Measurements from ENCODE around the gene PCNX1. TPM values are rescaled to one million over a fixed set of nuclear protein-coding genes. Genes with fewer than 3 reads are reported as not detected.
A peak's percentile ranks its signal among the peaks of the same experiment; 100 is the strongest.

Gene PCNX1
- total and polyA plus RNA-seq, 2 experiments from 2014 or later = 10.0 to 64.2 TPM

DNA sequence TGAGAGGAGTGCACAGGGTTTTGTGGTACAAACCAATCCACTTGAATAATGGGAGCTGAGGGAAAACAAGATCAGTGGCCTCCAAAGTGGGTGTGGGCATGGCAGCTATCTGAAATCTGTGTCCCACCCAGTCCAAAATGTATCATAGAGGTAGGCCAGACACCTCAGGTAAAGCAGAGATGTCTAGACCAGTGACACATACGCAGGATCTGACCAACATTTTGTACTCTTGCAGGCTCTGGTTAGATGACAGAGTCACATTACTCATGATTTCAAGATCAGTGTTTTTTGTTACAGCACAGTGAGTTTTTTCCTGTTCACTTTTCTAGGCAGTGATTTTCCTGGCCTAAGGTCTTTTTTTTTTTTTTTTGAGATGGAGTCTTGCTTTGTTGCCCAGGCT is 211.8 kb downstream of the PCNX1 start:
- Histone ChIP-seq H3K4me3 (no peak overlapping the region), H3K9me3 (ENCODE audit: low read depth) (no peaks in the 10 kb centered on the region), H3K4me2 (no peak overlapping the region), H3K27me3 (no peaks in the 10 kb centered on the region), H3K27ac (peak overlapping the region; percentile 95), H3K9me2 (replicated peaks; ENCODE audit: insufficient read depth) (no peaks in the 10 kb centered on the region), H2AFZ (no peak overlapping the region), H4K20me1 (ENCODE audit: insufficient read depth, poor library complexity, severe bottlenecking) (no peaks in the 10 kb centered on the region), H3K4me1 (ENCODE audit: insufficient read depth) (peaks cover 46% of the 10 kb centered on the region), H3K36me3 (replicated peaks; ENCODE audit: insufficient read depth, low read depth) (no peaks in the 10 kb centered on the region), H3K79me2 (no peaks in the 10 kb centered on the region)
- 100% methylated on average over 1 of the region's 1 CpG for WGBS (ENCODE audit: low lambda C conversion rate, missing lambda C conversion rate)
- no peak for DNase-seq (ENCODE audit: low spot score)
- TF ChIP-seq EZH2 (IDR thresholded peaks at IDR 0.05; ENCODE audit: borderline replicate concordance) = no peak

DNA sequence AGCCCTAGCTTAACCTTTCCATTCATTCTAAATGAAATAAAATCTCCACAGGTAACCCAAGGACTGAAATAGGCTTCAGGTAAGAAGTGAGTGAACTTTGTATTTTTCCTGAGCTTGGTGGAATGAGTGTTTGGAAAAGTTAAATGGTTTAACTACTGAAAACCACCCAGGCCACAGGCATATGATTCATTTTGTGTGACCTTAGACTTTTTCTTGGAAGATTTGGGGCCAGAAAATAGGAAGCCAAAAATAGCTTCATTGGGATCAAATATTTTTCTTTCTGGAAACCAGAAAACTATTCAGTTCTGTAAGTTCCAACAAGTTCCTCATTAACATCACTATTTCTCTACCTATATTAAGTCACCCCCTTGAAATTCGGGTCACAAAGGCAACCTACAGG is 212.6 kb downstream of the PCNX1 start:
- 95% methylated on average over 1 of the region's 1 CpG for WGBS (ENCODE audit: low lambda C conversion rate, missing lambda C conversion rate)
- TF ChIP-seq EZH2 (IDR thresholded peaks at IDR 0.05; ENCODE audit: borderline replicate concordance) = no peak
- no peak for TF ChIP-seq EZH2phosphoT487 (IDR thresholded peaks at IDR 0.05; ENCODE audit: low read depth, severe bottlenecking, unreplicated experiment)
- TF ChIP-seq, protein P1, sequence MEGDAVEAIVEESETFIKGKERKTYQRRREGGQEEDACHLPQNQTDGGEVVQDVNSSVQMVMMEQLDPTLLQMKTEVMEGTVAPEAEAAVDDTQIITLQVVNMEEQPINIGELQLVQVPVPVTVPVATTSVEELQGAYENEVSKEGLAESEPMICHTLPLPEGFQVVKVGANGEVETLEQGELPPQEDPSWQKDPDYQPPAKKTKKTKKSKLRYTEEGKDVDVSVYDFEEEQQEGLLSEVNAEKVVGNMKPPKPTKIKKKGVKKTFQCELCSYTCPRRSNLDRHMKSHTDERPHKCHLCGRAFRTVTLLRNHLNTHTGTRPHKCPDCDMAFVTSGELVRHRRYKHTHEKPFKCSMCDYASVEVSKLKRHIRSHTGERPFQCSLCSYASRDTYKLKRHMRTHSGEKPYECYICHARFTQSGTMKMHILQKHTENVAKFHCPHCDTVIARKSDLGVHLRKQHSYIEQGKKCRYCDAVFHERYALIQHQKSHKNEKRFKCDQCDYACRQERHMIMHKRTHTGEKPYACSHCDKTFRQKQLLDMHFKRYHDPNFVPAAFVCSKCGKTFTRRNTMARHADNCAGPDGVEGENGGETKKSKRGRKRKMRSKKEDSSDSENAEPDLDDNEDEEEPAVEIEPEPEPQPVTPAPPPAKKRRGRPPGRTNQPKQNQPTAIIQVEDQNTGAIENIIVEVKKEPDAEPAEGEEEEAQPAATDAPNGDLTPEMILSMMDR (IDR thresholded peaks at IDR 0.05; ENCODE audit: poor library complexity) = no peak
- Histone ChIP-seq H3K36me3 (replicated peaks; ENCODE audit: insufficient read depth, low read depth) (no peaks in the 10 kb centered on the region), H3K27ac (peak overlapping the region; percentile 95), H3K9me2 (replicated peaks; ENCODE audit: insufficient read depth) (no peaks in the 10 kb centered on the region), H3K4me3 (no peak overlapping the region), H2AFZ (no peak overlapping the region), H3K4me1 (ENCODE audit: insufficient read depth) (peaks cover 45% of the 10 kb centered on the region), H3K27me3 (no peaks in the 10 kb centered on the region), H4K20me1 (ENCODE audit: insufficient read depth, poor library complexity, severe bottlenecking) (no peaks in the 10 kb centered on the region), H3K9me3 (ENCODE audit: low read depth) (no peaks in the 10 kb centered on the region), H3K79me2 (no peaks in the 10 kb centered on the region), H3K4me2 (no peak overlapping the region)
- DNase-seq (ENCODE audit: low spot score) = no peak

DNA sequence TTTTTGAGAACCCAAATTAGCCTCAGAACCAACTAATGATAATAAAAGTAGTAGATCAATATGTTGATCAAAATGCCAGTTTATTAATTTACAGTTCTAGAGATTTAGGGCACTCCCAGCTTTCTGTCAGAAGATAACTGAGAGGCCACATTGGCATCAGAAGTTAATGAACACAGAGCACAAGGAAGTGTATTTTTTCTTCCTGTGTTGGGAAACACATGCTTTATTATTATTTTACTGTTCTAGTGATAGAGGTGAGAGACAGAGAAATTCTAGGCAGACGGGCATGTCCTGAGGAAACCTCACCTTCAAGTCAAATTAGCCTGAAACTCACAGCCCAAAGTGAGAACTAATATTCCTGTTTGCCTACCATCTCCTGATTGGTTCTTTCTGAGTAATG is 213.7 kb downstream of the PCNX1 start:
- TF ChIP-seq, protein P1 (IDR thresholded peaks at IDR 0.05; ENCODE audit: poor library complexity) = no peak
- TF ChIP-seq EZH2 (IDR thresholded peaks at IDR 0.05; ENCODE audit: borderline replicate concordance) (no peak), EZH2phosphoT487 (IDR thresholded peaks at IDR 0.05; ENCODE audit: low read depth, severe bottlenecking, unreplicated experiment) (no peak)
- 88% methylated on average over 1 of the region's 1 CpG for whole genome bisulfite sequencing (ENCODE audit: low lambda C conversion rate, missing lambda C conversion rate)
- no peaks in the 10 kb centered on the region for H3K9me2 ChIP-seq (replicated peaks; ENCODE audit: insufficient read depth)
- peaks cover 37% of the 10 kb centered on the region for H3K4me1 ChIP-seq (ENCODE audit: insufficient read depth)
- H3K79me2 ChIP-seq = no peaks in the 10 kb centered on the region
- H3K4me3 ChIP-seq = no peak overlapping the region
- no peak for DNase-seq (ENCODE audit: low spot score)
- H3K27me3 ChIP-seq = no peaks in the 10 kb centered on the region
- no peaks in the 10 kb centered on the region for H3K9me3 ChIP-seq (ENCODE audit: low read depth)
- H3K36me3 ChIP-seq (replicated peaks; ENCODE audit: insufficient read depth, low read depth) = no peaks in the 10 kb centered on the region
- no peaks in the 10 kb centered on the region for H4K20me1 ChIP-seq (ENCODE audit: insufficient read depth, poor library complexity, severe bottlenecking)
- H3K27ac ChIP-seq = no peak overlapping the region
- no peak overlapping the region for H2AFZ ChIP-seq
- H3K4me2 ChIP-seq = no peak overlapping the region

DNA sequence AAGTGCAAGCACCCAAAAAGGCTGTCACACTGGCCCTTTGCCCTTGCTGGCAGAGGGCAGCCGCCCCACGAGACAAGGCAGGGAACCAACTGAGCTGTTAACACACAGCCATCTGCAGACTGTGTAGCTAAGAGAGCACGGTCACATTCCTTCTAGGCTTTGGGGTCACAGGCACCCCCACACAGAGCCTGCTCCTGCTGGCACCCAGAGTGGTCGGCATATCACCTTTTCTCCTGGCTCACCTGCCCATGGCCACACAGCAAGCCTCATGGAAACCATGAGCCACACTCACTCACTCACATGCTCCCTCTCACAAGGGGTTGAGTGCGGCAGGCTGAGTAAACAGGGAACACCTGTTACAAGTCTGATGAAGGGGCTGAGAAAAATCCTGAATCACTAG is 214.5 kb downstream of the PCNX1 start:
- H3K27ac ChIP-seq = no peak overlapping the region
- 97% methylated on average over 5 of the region's 5 CpGs for WGBS (ENCODE audit: low lambda C conversion rate, missing lambda C conversion rate)
- H4K20me1 ChIP-seq (ENCODE audit: insufficient read depth, poor library complexity, severe bottlenecking) = no peaks in the 10 kb centered on the region
- TF ChIP-seq EZH2 (IDR thresholded peaks at IDR 0.05; ENCODE audit: borderline replicate concordance) = no peak
- no peak for TF ChIP-seq EZH2phosphoT487 (IDR thresholded peaks at IDR 0.05; ENCODE audit: low read depth, severe bottlenecking, unreplicated experiment)
- TF ChIP-seq, protein P1 (IDR thresholded peaks at IDR 0.05; ENCODE audit: poor library complexity) = no peak
- no peak overlapping the region for H2AFZ ChIP-seq
- no peaks in the 10 kb centered on the region for H3K27me3 ChIP-seq
- H3K4me3 ChIP-seq = no peak overlapping the region
- H3K4me2 ChIP-seq = no peak overlapping the region
- H3K36me3 ChIP-seq (replicated peaks; ENCODE audit: insufficient read depth, low read depth) = no peaks in the 10 kb centered on the region
- no peaks in the 10 kb centered on the region for H3K9me3 ChIP-seq (ENCODE audit: low read depth)
- H3K9me2 ChIP-seq (replicated peaks; ENCODE audit: insufficient read depth) = no peaks in the 10 kb centered on the region
- no peaks in the 10 kb centered on the region for H3K79me2 ChIP-seq
- H3K4me1 ChIP-seq (ENCODE audit: insufficient read depth) = peaks cover 30% of the 10 kb centered on the region
- no peak for DNase-seq (ENCODE audit: low spot score)

Measured in hepatocyte (in vitro differentiated cells).